KOPT-K1 (cell line): ENCODE data around the gene MPV17.
"Not testable (repeated sequence)": the region's sequence is repeated elsewhere in the genome, so short reads cannot be mapped to it uniquely, and the experiment has no call there.

Experiments
- H3K27ac ChIP-seq: fragments of 200-600 bp; sonication (generic); 2 replicates; pipeline ENCODE4 v1.5.1; 2016; ENCODE audit warnings: antibody characterized with exemption, mild to moderate bottlenecking, low read depth, low read length; ENCODE audit not compliant: poor library complexity, severe bottlenecking
- H3K36me3 ChIP-seq: fragments of 200-600 bp; sonication (generic); 2 replicates; pipeline ENCODE4 v1.5.1; 2017; ENCODE audit warnings: antibody characterized with exemption, mild to moderate bottlenecking, low read length, moderate library complexity; ENCODE audit not compliant: insufficient read depth
- H3K9me3 ChIP-seq: fragments of 200-600 bp; sonication (generic); 2 replicates; pipeline ENCODE4 v1.5.1; 2017; ENCODE audit warnings: antibody characterized with exemption, low read length, mild to moderate bottlenecking; ENCODE audit not compliant: insufficient read depth, poor library complexity, severe bottlenecking

MPV17 gene

DNA sequence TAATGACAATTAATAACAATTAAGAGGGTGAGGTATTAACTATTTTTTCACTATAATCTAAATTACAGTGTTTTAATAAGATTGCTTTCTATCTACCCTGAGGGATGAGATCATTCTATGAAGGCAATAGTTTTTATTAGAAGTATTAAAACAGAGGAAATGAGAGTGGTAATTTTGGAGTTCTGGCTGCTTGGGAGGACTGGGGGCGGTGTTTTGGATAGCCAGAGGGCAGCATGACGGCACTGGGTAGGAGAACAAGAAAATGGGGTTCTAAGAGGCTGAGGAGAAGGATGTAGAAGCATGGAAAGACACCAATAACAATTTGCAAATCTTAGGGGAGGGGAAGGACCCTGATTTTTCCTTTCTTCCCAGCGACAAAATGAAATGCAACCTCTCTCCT lies 52.8 kb downstream of the MPV17 start:
- H3K27ac ChIP-seq: no peak overlapping the region
- H3K9me3 ChIP-seq: no peaks in the 10 kb centered on the region
- no peaks in the 10 kb centered on the region for H3K36me3 ChIP-seq

DNA sequence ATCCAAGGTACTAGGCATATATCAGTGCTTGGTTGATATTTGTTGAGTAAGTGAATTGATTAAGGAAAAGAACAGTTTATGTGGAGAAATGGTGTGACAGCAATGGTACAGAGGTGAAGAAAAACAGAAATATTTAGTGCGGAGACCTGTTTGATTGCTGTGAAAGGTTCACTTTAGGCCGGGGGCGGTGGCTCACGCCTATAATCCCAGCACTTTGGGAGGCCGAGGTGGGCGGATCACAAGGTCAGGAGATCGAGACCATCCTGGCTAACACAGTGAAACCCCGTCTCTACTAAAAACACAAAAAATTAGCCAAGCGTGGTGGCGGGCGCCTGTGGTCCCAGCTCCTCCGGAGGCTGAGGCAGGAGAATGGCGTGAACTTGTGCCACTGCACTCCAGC lies 54.6 kb downstream of the MPV17 start:
- not testable (repeated sequence) for H3K27ac ChIP-seq, H3K9me3 ChIP-seq, H3K36me3 ChIP-seq

DNA sequence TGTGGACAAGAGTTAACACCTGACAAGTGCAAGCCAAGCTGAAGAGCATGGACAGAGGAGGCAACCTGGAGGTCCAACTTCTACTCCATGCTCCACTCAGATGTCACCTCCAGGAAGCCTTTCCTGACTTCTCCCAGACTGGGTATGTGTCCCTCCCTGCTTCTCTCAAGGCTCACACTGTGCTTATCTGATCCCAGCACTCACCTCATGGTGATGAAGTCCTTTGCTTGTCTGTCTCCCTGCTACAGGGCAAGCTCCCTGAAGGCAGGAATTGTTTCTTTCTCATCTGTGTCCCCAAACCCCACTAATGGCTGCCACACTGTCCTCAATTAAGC lies 57.4 kb downstream of the MPV17 start:
- Histone ChIP-seq H3K9me3 (no peaks in the 10 kb centered on the region), H3K36me3 (no peaks in the 10 kb centered on the region), H3K27ac (no peak overlapping the region)

DNA sequence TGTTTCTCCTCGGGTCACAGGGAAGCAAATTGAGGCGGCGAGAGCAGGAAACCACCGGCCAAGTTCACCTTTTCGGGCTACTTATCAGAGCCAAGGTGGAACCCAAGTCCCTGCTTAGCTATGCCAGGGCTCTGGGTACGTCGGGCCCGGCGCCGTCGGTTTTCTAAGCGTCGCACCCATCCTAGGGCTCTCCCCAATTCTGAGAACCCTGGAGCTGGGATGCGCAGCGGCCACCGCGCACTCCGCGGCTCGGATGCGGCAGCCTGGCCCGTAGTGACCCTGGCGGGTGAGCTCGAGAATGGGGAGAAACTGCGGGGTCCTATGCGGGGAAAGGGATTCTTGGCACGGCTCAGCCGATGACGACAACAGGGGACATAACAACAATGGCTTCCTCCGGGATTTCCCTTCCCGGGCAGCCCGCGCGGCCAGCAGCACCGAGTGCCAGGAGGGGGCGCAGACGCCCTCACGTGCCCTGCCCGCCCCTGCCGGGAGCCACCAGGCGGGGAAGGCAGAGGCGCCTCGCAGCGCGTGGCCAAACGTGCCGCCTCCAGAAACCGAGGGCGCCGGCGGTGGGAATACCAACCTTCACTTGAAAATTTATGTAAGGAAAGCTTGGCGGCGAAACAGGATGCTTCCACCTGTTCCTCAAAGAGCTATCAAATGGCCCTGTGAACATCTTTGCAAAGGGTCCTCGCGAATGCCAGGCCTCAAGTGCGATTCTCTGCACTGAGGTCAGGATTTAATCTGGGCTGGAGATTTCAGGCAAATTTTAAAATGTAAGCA lies 58.0 kb downstream of the MPV17 start:
- H3K27ac ChIP-seq: no peak overlapping the region
- no peaks in the 10 kb centered on the region for H3K9me3 ChIP-seq
- H3K36me3 ChIP-seq: no peaks in the 10 kb centered on the region

DNA sequence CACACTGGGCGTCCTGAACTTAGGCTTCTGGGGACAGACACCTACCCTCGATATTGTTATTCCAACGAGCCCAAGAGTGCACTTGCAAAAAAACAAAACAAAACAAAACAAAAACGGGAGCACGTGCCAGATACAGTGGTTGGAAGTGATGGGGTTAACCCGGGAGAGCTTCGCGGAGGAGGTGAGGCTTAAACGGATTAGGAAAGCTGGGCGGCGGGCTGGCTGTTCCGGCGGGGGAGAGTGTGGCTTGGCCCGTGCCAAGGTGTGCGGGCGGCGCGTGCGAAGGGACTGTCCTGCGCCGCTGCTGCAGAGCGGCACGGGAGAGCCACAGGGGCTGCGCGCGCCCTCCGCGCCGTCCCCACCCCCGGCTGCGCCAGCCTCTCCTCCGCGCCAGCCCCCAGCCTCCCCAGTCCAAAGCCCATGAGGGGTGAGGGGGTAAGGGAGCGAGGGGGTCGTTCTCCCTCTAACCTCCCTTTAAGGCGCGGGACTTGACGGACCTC lies 58.6 kb downstream of the MPV17 start:
- H3K27ac ChIP-seq: no peak overlapping the region
- H3K9me3 ChIP-seq: no peaks in the 10 kb centered on the region
- no peaks in the 10 kb centered on the region for H3K36me3 ChIP-seq

DNA sequence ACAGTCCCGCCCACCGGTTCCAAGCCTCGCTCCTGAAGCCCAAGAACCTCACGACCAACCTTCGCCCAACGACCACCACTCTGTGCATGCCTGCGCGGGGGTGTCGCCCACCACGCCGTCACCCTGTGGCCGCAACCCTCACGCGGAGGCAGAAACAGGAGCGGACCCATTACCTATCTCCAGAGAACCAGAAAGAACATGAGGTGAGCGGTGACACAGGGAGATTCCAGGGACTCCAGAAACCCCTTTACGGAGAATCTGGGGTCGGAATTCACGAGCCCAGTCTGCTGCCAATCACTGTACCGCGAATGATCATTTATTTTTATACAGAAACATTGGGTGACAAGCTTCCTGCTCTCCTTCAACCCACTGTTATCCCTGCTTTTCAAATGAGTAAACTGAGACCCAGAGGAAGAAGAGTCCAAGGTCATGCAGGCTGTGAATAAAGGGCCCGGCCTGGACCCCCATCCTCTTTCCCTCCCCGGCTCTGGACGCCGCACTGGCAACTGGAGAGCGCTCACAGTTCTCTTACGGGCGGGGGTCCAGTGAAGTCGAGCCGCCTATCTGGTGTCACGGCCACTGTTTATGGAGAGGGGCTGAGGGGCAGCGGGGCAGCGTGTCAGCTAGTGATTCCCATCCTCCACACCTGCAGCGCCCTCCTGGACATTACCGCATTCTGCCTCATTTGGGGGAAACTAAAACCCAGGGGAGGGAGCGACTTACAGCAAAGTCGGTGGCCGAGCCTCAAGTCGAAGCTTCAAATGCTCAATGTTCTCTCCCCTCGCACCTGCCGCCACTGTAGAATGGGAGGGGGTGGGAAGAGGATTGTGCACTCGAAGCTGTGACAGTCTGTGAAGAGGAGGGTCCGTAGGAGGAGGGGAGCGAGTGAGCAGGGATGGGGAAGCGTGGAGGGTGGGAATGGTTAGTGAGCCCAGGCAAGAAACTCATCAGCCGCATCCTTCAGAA lies 59.3 kb downstream of the MPV17 start:
- Histone ChIP-seq H3K27ac (no peak overlapping the region), H3K9me3 (no peaks in the 10 kb centered on the region), H3K36me3 (no peaks in the 10 kb centered on the region)

DNA sequence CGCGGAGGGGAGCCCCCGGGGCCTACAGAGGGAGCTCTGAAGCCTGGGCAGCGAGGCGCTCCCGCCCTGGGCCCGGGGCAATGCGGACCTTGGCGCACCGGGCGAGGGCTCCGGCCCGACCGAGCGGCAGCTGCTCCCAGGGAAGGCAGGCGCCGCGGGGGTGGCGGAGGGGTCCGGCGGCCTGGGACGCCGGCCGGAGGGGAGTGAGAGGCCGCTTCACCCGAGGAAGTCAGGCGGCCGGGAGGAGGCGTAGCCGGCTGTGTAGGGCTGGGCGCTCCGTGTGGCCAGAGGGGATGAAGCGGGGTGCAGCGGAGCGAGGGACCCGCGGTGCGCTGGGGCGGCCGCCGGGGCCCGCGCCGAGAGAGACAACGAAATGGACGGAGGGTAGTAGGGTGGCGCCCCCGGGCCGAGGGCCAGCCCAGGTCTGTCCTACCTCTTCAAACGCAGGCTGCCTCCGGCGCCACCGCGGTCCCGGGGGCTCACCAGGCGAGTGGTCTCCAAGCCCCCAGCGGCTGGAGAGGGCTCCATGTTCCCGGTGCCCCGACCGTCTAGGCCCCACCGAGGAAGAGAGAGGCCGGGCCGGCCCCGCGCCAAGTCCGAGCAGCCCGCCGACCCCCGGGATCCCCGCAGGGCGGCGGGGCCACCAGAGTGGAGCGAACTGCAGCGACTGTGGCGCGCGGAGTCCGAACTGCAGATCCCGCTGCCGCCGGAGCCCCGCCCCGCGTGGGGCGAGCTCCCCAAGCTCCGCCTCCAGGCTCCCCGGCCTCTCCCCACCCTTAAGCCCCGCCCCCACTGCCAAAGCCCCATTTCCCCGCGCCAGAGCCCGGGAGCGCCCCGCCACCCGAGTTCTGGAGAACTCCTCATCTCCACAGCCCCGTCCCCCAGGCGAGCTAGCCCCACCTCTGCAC lies 60.3 kb downstream of the MPV17 start, which contains the start of gene SLC30A3:
Gene SLC30A3, minus strand, starts transcription at position 669 of the 908 bp plus-strand sequence. Its CDS starts 141 bp downstream, at position 528.
- Histone ChIP-seq H3K36me3 (no peaks in the 10 kb centered on the region), H3K9me3 (no peaks in the 10 kb centered on the region), H3K27ac (no peak within 1 kb of the TSS)

DNA sequence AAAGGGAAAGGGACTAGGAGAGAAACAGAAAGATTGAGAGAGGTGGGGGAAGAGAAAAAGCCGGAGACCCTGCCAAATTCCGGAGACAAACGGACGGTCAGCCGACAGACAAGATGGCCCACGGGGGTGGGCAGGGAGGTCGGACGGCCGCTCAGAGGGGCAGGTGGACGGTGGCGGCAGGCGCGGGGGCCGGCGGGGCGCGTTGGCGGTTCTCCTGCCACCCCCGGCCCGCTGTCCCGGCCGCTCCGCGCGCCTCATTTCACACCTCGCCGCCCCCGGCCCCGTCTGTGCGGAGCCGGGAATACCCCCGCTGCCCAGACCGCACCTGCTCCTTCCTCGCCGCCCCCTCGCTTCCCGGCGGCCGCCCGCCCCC lies 61.0 kb downstream of the MPV17 start:
- Histone ChIP-seq H3K27ac (no peak overlapping the region), H3K9me3 (no peaks in the 10 kb centered on the region), H3K36me3 (no peaks in the 10 kb centered on the region)

DNA sequence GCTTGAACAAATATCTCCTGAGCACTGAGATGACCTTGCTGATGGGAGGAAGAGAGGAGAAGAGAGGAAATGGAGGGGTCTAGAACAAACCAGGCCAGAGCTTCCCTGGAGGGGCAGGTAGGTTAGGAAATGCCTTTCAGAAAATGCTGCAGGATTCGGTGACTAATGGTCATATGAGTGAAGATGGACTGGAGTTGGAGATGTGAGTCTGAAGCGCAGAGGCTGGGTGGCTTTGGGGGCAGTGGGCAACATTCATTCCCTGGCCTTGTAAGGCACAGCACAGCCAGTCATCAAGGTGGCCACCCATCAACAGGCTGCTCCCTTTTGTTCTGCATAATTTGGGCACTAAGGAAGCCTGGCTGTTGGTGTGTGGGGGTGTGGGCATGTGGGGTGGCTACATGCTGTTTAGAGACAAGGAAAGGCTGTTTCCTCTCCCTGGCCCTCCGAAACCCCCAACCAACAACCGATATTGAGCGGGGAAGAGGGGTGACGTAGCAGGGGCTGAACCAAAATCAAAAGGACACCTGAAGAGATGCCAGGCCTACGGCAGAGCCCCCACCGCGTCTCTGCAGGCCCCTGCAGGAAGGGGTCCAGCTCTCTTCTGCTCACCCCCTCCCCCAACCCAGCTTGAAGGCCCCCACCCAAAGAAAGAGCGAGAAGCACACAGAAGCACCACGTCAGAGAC lies 61.5 kb downstream of the MPV17 start:
- no peak overlapping the region for H3K27ac ChIP-seq
- H3K9me3 ChIP-seq: no peaks in the 10 kb centered on the region
- no peaks in the 10 kb centered on the region for H3K36me3 ChIP-seq
